Hepatocyte (in vitro differentiated cells): ENCODE data around the gene MAP3K5.

Experiments used
- CTCF ChIP-seq: fragments of 200-600 bp; sonication (generic); IDR thresholded peaks from 2 replicates; pipeline ENCODE4 v1.5.1; 2016; ENCODE audit warnings: antibody characterized with exemption, mild to moderate bottlenecking; ENCODE audit not compliant: poor library complexity
- EZH2phosphoT487 ChIP-seq: fragments of 200-600 bp; sonication (generic); IDR thresholded peaks from one replicate; pipeline ENCODE4 v1.6.1; 2018; ENCODE audit warnings: antibody characterized with exemption, mild to moderate bottlenecking, low read depth, moderate library complexity; ENCODE audit not compliant: unreplicated experiment, severe bottlenecking

- TF ChIP-seq EZH2phosphoT487 (no peak), CTCF (no peak)
These were observed 108.9 kb downstream of the MAP3K5 start for GRCh38 chr6:136683209-136683941.
